Heart right ventricle (tissue), 16 donors: Measurements from ENCODE around the gene CPNE7. TPM values are rescaled to one million over a fixed set of nuclear protein-coding genes. Genes with fewer than 3 reads are reported as not detected.

Experiments
- ATAC-seq, 8 donors: fragments of 200-7000 bp; cut with Tn5 transposase; one replicate each; pipeline ENCODE4 v1.9.1; 2020; ENCODE audit warnings: mild to moderate bottlenecking in 8 of 8, moderate library complexity in 8 of 8, moderate number of reproducible peaks in 1 of 8
- DNase-seq, 2 donors: peaks; one replicate each; pipeline ENCODE4 v3.0.0-alpha.2; 2020
- H3K27ac ChIP-seq, 10 donors: fragments of 200-600 bp; sonication (generic) in 2 of 10; one replicate each; pipeline versions ENCODE4 v1.5.0 to v1.8.0; 2020 to 2022; ENCODE audit warnings: mild to moderate bottlenecking in 3 of 10
- H3K27me3 ChIP-seq, 7 donors: fragments of 200-600 bp; one replicate each; pipeline ENCODE4 v1.8.0; 2021 to 2022; ENCODE audit warnings: mild to moderate bottlenecking in 2 of 7
- H3K36me3 ChIP-seq, 9 donors: fragments of 200-600 bp; sonication (generic) in 1 of 9; one replicate each; pipeline versions ENCODE4 v1.5.0 to v1.8.0; 2020 to 2022; ENCODE audit warnings: mild to moderate bottlenecking in 2 of 9
- H3K4me1 ChIP-seq, 9 donors: fragments of 200-600 bp; sonication (generic) in 1 of 9; one replicate each; pipeline versions ENCODE4 v1.5.0 to v1.8.0; 2020 to 2022; ENCODE audit warnings: mild to moderate bottlenecking in 4 of 9
- H3K4me3 ChIP-seq, 10 donors: fragments of 200-600 bp; sonication (generic) in 2 of 10; one replicate each; pipeline versions ENCODE4 v1.5.0 to v1.8.0; 2020 to 2022; ENCODE audit warnings: mild to moderate bottlenecking in 7 of 10, moderate library complexity in 2 of 10
- H3K9me3 ChIP-seq, 11 donors: fragments of 200-600 bp in 10 of 11; sonication (generic) in 2 of 11; one replicate each; pipeline versions ENCODE4 v1.5.0 to v1.8.0; 2013 to 2022; ENCODE audit warnings: mild to moderate bottlenecking in 2 of 11, control low read depth in 1 of 11, moderate library complexity in 1 of 11
- WGBS, 2 donors: extraction: QIAGEN DNeasy Blood & Tissue Kit; methylation state at CpG; one replicate each; pipeline ENCODE4 v1.1.7; 2013; ENCODE audit warnings: inconsistent platforms in 1 of 2; 5-methylcytosine and 5-hydroxymethylcytosine counted together
- intact Hi-C, 10 donors: fragments of 100-400 bp; cut with DNase I; formaldehyde crosslinking; loops; one replicate each; pipeline versions ENCODE4 v1.11.1 to v1.14.2; 2022
- polyA plus RNA-seq, 2 donors: library from polyadenylated mRNA; stranded (reverse); fragments of 200-250 nt; gene quantifications; one replicate each; pipeline ENCODE4 v1.2.3, GENCODE V29; 2013
- total RNA-seq, 10 donors: library from RNA; stranded (reverse); fragmentation: NEBNext Ultra II Directional in 3 of 10; extraction: Animal tissue kit (Norgen Biotek cat#: 25700) in 3 of 10; gene quantifications; one replicate each; pipeline versions ENCODE4 v1.2.1 to v1.2.4, GENCODE V29; 2021 to 2023
- TF ChIP-seq, protein P1 (sequence below), 9 donors: fragments of 200-600 bp; sonication (generic) in 2 of 9; IDR thresholded peaks; one replicate each; pipeline versions ENCODE4 v1.5.0 to v1.8.0; 2021 to 2022; ENCODE audit warnings: antibody characterized with exemption in 9 of 9, mild to moderate bottlenecking in 5 of 9, moderate library complexity in 1 of 9
- donor health status: Arrhythmogenic right ventricular cardiomyopathy.
- donor health status: ischemic (EF 13 %, LVEDD 7.1; RV severe dilation, severe dysfunction).
- donor health status: healthy with polysubstance abuse.
- donor health status: DM: no; HTN: yes; CAD: no.
- donor health status: DM: no; HTN: no; CAD: no.
- donor health status: ischemic (EF 25% LVEDD 6.9; RV normal size, moderate dysfunction).
- donor health status: ischemic (EF 25% LVEDD 5.7; RV mildly dilated, moderate dysfunction).
- donor health status: healthy.
- donor health status: DM: yes; HTN: yes; CAD: no.
- donor health status: Ischemic cardiomyopathy.
- donor health status: ischemic (EF 35%, LVEDD 5.7; RV mildly dilated, moderate dysfunction).
- donor health status: nonischemic (EF 11% LVEDD 7.7; RV severe dilation, severe dysfunction).
- donor health status: DM: yes; HTN: yes; CAD: no.
- donor health status: PGD.
- donor health status: ischemic (EF 29% LVEDD 5.4; RV normal size, mild dysfunction).
- donor health status: nonischemic (EF 23%, LVEDD 6.1; RV moderate dilation, normal function).

The CPNE7 gene
- total and polyA plus RNA-seq, 12 donors = 0.16 to 0.33 TPM; not detected in 10

DNA sequence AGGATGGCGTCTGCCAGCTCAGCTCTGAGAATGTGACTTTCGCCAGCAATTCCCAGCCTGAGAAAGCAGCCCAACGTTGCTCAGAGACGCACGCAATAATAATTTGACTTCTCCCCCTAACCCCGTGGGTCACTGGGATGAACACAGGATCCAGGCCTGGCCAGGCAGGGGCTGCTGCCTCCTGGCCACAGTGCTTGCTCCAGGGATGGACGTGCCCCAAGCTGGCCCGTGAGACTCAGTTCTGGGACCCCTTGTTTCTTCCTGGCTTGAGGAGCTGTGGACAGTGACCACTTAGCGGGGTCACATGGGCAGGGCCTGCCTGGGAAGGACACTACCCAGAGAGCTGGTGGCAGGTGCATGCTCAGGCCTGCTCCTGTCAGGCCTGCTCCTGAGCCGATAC is 24.3 kb downstream of the CPNE7 start:
- H3K9me3 ChIP-seq = no peaks in the 10 kb centered on the region
- DNase-seq (no peak), ATAC-seq (no peak)
- peaks cover 0 to 15% (median 4%) of the 10 kb centered on the region in 7 donors for H3K27me3 ChIP-seq
- no peak overlapping the region for H3K27ac ChIP-seq
- peaks cover 0 to 14% (median 7%) of the 10 kb centered on the region in 9 donors for H3K4me1 ChIP-seq
- 79 to 83% methylated on average over 10 of the region's 10 CpGs for WGBS, 2 donors
- no peak overlapping the region for H3K4me3 ChIP-seq
- intact Hi-C loops = no loop called here
- TF ChIP-seq, protein P1, sequence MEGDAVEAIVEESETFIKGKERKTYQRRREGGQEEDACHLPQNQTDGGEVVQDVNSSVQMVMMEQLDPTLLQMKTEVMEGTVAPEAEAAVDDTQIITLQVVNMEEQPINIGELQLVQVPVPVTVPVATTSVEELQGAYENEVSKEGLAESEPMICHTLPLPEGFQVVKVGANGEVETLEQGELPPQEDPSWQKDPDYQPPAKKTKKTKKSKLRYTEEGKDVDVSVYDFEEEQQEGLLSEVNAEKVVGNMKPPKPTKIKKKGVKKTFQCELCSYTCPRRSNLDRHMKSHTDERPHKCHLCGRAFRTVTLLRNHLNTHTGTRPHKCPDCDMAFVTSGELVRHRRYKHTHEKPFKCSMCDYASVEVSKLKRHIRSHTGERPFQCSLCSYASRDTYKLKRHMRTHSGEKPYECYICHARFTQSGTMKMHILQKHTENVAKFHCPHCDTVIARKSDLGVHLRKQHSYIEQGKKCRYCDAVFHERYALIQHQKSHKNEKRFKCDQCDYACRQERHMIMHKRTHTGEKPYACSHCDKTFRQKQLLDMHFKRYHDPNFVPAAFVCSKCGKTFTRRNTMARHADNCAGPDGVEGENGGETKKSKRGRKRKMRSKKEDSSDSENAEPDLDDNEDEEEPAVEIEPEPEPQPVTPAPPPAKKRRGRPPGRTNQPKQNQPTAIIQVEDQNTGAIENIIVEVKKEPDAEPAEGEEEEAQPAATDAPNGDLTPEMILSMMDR (IDR thresholded peaks at IDR 0.05) = no peak
- no peaks in the 10 kb centered on the region for H3K36me3 ChIP-seq

DNA sequence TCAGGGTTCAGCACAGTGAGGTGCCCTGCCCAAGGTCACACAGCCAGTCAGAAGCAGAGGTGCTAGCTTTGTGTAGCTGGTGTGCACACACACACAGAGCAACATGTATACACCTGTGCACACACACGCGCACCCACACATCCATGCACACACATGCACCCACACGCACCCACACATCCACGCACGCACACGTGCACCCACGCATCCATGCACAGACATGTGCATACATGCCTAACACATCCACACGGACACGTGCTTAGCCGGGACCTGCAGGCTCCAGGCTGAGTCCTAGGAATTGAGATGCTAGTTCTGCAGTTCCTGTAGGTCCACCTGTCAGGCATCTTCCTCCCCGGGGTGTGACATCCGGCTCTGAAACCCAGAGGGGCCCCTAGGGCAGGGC is 24.9 kb downstream of the CPNE7 start:
- 83 to 92% methylated on average over 12 of the region's 12 CpGs for WGBS, 2 donors
- H3K27me3 ChIP-seq = peaks cover 0 to 20% (median 9%) of the 10 kb centered on the region in 7 donors
- ATAC-seq = peak in 1 of 8 donors; percentile 13
- TF ChIP-seq, protein P1 (IDR thresholded peaks at IDR 0.05) = no peak
- H3K27ac ChIP-seq = no peak overlapping the region
- H3K9me3 ChIP-seq = no peaks in the 10 kb centered on the region
- no peak for DNase-seq
- H3K36me3 ChIP-seq = no peaks in the 10 kb centered on the region
- peaks cover 0 to 14% (median 7%) of the 10 kb centered on the region in 9 donors for H3K4me1 ChIP-seq
- H3K4me3 ChIP-seq = no peak overlapping the region
- intact Hi-C loops = no loop called here

DNA sequence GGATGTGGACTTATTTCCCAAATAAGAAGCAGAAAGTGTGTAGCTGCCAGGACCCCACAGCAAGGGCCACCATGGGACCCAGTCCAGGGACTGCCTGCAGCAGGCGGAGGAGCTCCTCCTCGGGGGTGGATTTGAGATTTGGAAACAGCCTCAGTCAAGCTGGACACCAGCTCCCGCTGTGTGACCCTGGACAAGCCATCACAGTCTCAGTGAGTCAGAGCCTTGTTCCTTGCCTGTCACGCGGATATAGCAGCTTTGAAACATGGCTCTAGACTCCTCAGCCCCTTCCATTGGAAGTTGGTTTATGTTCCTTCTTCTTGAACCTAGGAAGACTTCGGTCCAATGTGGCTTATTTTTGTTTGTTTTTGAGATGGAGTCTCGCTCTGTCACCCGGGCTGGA is 25.4 kb downstream of the CPNE7 start:
- DNase-seq (no peak), ATAC-seq (no peak)
- H3K36me3 ChIP-seq = no peaks in the 10 kb centered on the region
- WGBS, 2 donors = 82 to 85% methylated on average over 8 of the region's 8 CpGs
- H3K4me1 ChIP-seq = peaks cover 0 to 14% (median 7%) of the 10 kb centered on the region in 9 donors
- peaks cover 0 to 25% (median 12%) of the 10 kb centered on the region in 7 donors for H3K27me3 ChIP-seq
- intact Hi-C loops = no loop called here
- TF ChIP-seq, protein P1 (IDR thresholded peaks at IDR 0.05) = no peak
- no peak overlapping the region for H3K4me3 ChIP-seq
- H3K27ac ChIP-seq = no peak overlapping the region
- no peaks in the 10 kb centered on the region for H3K9me3 ChIP-seq

DNA sequence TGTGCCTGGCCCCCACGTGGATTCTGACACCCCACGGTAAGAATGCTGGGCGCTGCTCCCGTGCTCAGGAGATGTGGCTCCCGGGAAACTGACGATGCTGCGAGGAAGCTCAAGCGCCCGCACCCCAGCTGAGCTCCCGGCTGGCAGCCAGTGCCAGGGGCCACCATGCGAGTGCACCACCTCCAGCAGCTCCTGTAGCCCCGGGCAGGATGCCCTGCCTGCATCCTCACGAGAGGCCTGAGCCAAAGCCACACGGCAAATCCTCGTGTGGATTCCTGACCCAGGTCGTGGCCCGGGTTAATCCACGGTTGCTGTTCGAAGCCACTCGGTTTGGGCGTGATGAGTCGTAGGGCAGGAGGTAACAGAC is 26.3 kb downstream of the CPNE7 start:
- peaks cover 0 to 14% (median 7%) of the 10 kb centered on the region in 9 donors for H3K4me1 ChIP-seq
- no peak overlapping the region for H3K4me3 ChIP-seq
- intact Hi-C loops = no loop called here
- TF ChIP-seq, protein P1 (IDR thresholded peaks at IDR 0.05) = no peak
- no peak for DNase-seq
- no peaks in the 10 kb centered on the region for H3K9me3 ChIP-seq
- peaks cover 0 to 28% (median 12%) of the 10 kb centered on the region in 7 donors for H3K27me3 ChIP-seq
- no peak overlapping the region for H3K27ac ChIP-seq
- no peaks in the 10 kb centered on the region for H3K36me3 ChIP-seq
- 54 to 63% methylated on average over 22 of the region's 22 CpGs for WGBS, 2 donors
- ATAC-seq = no peak
